Measurements from ENCODE around the gene PFKL. TPM values are rescaled to one million over a fixed set of nuclear protein-coding genes. Genes with fewer than 3 reads are reported as not detected.
A peak's percentile ranks its signal among the peaks of the same experiment; 100 is the strongest.

The PFKL gene
- total RNA-seq, 4 donors from 2014 or later = 92.8 to 121 (median 117) TPM

DNA sequence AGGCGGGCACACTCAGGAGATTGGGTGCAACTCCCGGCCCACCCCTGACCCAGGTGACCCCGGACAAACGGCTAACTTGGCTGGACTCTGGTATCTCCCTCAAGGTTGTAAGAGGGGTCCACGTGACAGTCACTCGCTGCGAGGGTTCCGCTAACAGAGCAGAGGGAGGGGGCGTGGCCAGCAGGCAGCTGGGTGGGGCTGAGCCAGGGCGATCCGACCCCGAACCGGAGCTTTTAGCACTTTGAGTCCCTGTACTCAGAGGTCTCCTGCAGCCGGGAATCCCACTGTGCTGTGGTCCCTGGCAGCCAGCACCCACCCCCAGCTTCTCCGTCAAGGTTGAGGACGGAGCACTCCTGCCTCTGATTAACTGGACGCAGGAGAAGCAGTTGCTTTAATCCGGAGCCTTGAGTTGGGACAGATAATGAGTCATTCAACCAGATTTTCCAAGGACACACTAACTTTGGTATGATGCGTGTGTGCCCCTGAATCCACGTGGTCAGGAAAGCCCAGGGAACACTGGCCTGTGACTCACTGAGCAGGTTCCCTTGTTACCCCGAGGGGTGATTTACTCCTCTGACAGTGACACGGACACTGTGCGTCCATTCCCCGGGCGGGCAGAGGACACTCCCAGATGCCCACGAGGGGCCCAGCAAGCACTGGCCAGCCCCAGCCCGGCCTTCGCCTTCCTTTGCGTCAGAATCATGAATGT is 70.3 kb downstream of the PFKL start:
- no peaks in the 10 kb centered on the region for H3K36me3 ChIP-seq
- peaks cover 47% of the 10 kb centered on the region for H3K27me3 ChIP-seq
- no peak for TF ChIP-seq POLR2A (IDR thresholded peaks at IDR 0.05)
- TF ChIP-seq POLR2AphosphoS5 (IDR thresholded peaks at IDR 0.05) = no peak
- TF ChIP-seq, protein P1, sequence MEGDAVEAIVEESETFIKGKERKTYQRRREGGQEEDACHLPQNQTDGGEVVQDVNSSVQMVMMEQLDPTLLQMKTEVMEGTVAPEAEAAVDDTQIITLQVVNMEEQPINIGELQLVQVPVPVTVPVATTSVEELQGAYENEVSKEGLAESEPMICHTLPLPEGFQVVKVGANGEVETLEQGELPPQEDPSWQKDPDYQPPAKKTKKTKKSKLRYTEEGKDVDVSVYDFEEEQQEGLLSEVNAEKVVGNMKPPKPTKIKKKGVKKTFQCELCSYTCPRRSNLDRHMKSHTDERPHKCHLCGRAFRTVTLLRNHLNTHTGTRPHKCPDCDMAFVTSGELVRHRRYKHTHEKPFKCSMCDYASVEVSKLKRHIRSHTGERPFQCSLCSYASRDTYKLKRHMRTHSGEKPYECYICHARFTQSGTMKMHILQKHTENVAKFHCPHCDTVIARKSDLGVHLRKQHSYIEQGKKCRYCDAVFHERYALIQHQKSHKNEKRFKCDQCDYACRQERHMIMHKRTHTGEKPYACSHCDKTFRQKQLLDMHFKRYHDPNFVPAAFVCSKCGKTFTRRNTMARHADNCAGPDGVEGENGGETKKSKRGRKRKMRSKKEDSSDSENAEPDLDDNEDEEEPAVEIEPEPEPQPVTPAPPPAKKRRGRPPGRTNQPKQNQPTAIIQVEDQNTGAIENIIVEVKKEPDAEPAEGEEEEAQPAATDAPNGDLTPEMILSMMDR (IDR thresholded peaks at IDR 0.05) = no peak
- no peak for TF ChIP-seq EP300 (IDR thresholded peaks at IDR 0.05)
- H3K27ac ChIP-seq = no peak overlapping the region
- no peaks in the 10 kb centered on the region for H3K9me3 ChIP-seq
- H3K4me1 ChIP-seq = peaks cover 7% of the 10 kb centered on the region
- H3K4me3 ChIP-seq = no peak overlapping the region
- WGBS = 92% methylated on average over 4 of the region's 29 CpGs
- DNase-seq (ENCODE audit: low spot score in 2 of 2) = peak in 1 of 2 donors; percentile 54

DNA sequence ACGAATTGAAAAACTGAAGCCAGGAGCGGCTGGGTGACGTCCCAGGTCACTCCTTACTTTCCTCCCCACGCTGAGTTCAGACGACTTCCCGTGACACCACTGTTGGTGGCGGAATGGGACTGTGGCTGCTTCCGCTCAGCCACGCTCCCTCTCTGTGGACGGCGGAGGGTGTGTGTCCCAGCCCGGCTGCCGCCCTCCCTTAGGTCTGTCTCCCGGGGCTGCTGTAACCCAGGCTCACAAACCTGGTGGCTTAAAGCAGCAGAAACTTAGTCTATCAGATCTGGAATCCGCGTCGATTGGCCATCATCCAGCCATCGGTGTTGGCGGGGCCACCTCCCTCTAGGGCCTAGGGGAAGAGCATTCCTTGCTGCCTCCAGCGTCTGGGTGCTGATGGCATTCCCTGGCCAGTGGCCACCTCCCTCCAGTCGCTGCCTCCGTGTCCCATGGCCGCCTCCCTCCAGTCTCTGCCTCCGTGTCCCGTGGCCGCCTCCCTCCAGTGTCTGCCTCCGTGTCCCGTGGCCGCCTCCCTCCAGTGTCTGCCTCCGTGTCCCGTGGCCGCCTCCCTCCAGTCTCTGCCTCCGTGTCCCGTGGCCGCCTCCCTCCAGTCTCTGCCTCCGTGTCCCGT is 71.0 kb downstream of the PFKL start:
- Histone ChIP-seq H3K4me1 (peaks cover 7% of the 10 kb centered on the region), H3K27ac (no peak overlapping the region), H3K9me3 (no peaks in the 10 kb centered on the region), H3K36me3 (no peaks in the 10 kb centered on the region), H3K4me3 (no peak overlapping the region), H3K27me3 (peaks cover 47% of the 10 kb centered on the region)
- WGBS = 87% methylated on average over 29 of the region's 37 CpGs
- DNase-seq (ENCODE audit: low spot score in 2 of 2) = no peak
- TF ChIP-seq, protein P1 (IDR thresholded peaks at IDR 0.05) = no peak
- TF ChIP-seq POLR2A (IDR thresholded peaks at IDR 0.05) = no peak
- no peak for TF ChIP-seq POLR2AphosphoS5 (IDR thresholded peaks at IDR 0.05)
- TF ChIP-seq EP300 (IDR thresholded peaks at IDR 0.05) = no peak

DNA sequence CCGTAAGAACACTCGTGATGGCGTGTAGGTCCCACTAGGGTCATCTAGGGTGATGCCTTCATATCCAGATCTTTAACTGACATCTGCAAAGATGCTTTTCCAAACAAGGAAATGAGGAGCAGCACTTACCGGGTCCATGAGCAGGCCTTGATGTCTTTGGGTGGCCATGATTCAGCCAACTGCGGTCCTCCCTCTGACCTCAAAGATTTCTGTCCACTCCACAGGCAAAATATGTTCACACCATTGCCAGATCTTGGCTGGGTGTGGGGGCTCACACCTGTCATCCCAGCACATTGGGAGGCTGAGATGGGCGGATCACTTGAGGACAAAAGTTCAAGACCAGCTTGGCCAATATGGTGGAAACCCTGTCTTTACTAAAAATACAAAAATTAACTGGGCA is 71.7 kb downstream of the PFKL start:
- DNase-seq (ENCODE audit: low spot score in 2 of 2) = no peak
- TF ChIP-seq POLR2A (IDR thresholded peaks at IDR 0.05) (no peak), POLR2AphosphoS5 (IDR thresholded peaks at IDR 0.05) (no peak), EP300 (IDR thresholded peaks at IDR 0.05) (no peak)
- TF ChIP-seq, protein P1 (IDR thresholded peaks at IDR 0.05) = no peak
- 98% methylated on average over 6 of the region's 6 CpGs for WGBS

DNA sequence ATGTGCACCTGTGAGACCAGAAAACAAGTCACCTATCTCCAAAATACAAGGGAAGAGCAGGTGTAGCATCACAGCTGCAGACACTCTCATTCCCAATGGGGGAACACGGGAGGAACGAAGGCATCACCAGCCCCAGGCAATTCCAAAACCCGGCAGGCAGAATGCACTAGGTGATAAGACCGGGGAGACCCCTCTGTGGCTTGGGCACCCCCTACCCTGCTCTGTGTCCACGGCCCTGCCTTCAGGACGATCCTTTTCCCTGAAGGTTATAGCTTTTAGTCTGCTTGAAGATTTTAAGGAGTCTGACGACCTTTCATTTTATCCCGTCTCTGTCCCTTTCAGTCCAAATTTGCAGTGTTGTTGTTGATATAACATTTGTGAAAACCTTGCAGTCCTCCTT is 72.8 kb downstream of the PFKL start:
- Histone ChIP-seq H3K4me1 (peaks cover 14% of the 10 kb centered on the region), H3K27ac (no peak overlapping the region), H3K9me3 (no peaks in the 10 kb centered on the region), H3K36me3 (no peaks in the 10 kb centered on the region), H3K4me3 (no peak overlapping the region), H3K27me3 (peaks cover 48% of the 10 kb centered on the region)
- WGBS = 69% methylated on average over 8 of the region's 8 CpGs
- TF ChIP-seq POLR2A (IDR thresholded peaks at IDR 0.05) (no peak), POLR2AphosphoS5 (IDR thresholded peaks at IDR 0.05) (no peak)
- DNase-seq (ENCODE audit: low spot score in 2 of 2) = no peak

More for the DNA sequence above, 71.7 kb downstream of the PFKL start:
- no peak overlapping the region for H3K4me3 ChIP-seq
- H3K36me3 ChIP-seq = no peaks in the 10 kb centered on the region
- no peaks in the 10 kb centered on the region for H3K9me3 ChIP-seq
- H3K27ac ChIP-seq = no peak overlapping the region
- peaks cover 42% of the 10 kb centered on the region for H3K27me3 ChIP-seq
- peaks cover 7% of the 10 kb centered on the region for H3K4me1 ChIP-seq

DNA sequence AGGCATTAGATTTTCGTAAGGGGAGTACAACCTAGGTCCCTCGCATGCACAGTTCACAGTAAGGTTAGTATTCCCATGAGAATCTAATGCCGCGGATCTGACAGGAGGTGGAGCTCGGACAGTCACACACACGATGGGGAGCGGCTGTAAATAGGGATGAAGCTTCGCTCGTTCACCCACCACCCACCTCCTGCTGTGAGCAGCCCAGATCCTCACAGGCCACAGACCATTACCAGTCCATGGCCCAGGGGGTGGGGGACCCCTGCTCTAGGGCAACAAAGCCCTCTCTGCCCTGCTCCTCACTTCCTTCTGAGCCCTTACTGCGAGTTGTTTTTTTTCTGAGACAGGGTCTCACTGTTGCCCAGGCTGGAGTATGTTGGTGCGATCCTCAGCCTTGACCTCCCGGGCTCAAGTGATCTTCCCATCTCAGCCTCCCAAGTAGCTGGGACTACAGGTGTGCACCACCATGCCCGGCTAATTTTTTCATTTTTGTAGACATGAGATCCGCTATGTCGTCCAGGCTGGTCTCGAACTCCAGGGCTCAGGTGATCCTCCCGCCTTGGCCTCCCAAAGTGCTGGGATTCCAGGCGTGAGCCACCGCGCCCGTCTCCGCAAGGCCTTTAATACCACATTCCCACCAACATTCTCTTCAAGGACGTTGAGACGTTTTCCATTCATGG is 74.9 kb downstream of the PFKL start:
- peaks cover 41% of the 10 kb centered on the region for H3K27me3 ChIP-seq
- H3K4me1 ChIP-seq = peaks cover 17% of the 10 kb centered on the region
- WGBS = 89% methylated on average over 24 of the region's 24 CpGs
- H3K27ac ChIP-seq = no peak overlapping the region
- DNase-seq (ENCODE audit: low spot score in 2 of 2) = no peak
- H3K36me3 ChIP-seq = no peaks in the 10 kb centered on the region
- TF ChIP-seq POLR2A (IDR thresholded peaks at IDR 0.05) (no peak), POLR2AphosphoS5 (IDR thresholded peaks at IDR 0.05) (no peak), EP300 (IDR thresholded peaks at IDR 0.05) (no peak)
- TF ChIP-seq, protein P1 (IDR thresholded peaks at IDR 0.05) = no peak
- no peak overlapping the region for H3K4me3 ChIP-seq
- no peaks in the 10 kb centered on the region for H3K9me3 ChIP-seq
